WERI-Rb-1 (cell line): ENCODE results near the gene TPPP2.

Source experiments
- DNase-seq: peaks from one replicate; pipeline ENCODE4 v3.0.0-alpha.2; 2020
- H3K27ac ChIP-seq: fragments of 250-450 bp; sonication (Bioruptor Pico); 2 replicates; pipeline ENCODE4 v1.5.1; 2020; ENCODE audit warnings: mild to moderate bottlenecking, moderate library complexity
- H3K27me3 ChIP-seq: fragments of 250-450 bp; sonication (Bioruptor Pico); 2 replicates; pipeline ENCODE4 v1.5.1; 2021; ENCODE audit warnings: mild to moderate bottlenecking, low read depth, moderate library complexity; ENCODE audit not compliant: insufficient read depth, severe bottlenecking
- H3K36me3 ChIP-seq: fragments of 250-450 bp; sonication (Bioruptor Pico); 2 replicates; pipeline ENCODE4 v1.5.1; 2020; ENCODE audit warnings: mild to moderate bottlenecking, moderate library complexity
- H3K4me3 ChIP-seq: 2 replicates; pipeline ENCODE4 v1.5.1; 2011; ENCODE audit warnings: low read depth, mild to moderate bottlenecking, control low read depth, low read length
- H3K9me3 ChIP-seq: fragments of 250-450 bp; sonication (Bioruptor Pico); 2 replicates; pipeline ENCODE4 v1.5.1; 2021; ENCODE audit warnings: mild to moderate bottlenecking, moderate library complexity; ENCODE audit not compliant: severe bottlenecking
- TF ChIP-seq, protein P1 (sequence below): IDR thresholded peaks from 2 replicates; pipeline ENCODE4 v1.5.1; 2011; ENCODE audit warnings: low read depth, mild to moderate bottlenecking, control low read depth, inconsistent platforms, low read length

Gene TPPP2

DNA sequence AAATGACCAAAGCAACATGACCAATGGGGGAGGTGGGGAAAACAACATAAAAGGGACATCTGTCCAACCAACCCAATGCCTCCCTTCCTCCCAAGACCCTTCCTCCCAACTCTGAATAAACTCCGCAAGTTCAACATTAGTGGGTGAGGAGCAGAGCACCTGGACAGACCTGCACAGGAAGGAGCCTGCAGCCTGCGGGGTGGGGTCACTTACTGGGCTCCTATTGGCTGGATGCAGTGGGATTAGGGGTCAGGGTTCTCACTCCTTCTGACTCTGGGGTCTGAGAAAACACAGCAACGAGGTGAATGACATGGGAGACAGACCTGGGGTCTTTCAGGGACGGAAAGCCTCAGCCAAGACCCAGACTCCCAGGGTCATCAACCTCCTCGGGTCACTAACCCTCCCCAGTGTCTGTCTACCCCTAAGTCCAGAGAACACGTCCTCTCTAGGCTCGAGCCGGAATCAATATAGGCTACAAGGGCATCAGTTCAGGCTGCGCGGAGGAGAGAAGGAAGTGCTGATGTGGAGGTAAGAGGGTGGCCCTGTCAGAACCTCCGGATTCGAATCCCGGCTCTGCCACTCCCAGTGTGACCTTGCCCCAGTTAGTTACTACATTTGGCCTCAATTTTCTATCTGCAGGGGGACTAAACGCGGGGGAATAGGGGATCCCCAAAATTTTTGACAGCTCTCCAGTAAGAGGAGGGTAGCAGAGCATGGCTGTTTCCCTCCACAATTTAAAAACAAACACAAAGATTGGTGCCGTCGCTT, 6.0 kb upstream of the TPPP2 start:
- Histone ChIP-seq H3K9me3 (no peaks in the 10 kb centered on the region), H3K27me3 (no peaks in the 10 kb centered on the region), H3K36me3 (peaks cover 10% of the 10 kb centered on the region; the same call in 1 of the 2 replicates), H3K27ac (peak overlapping the region; percentile 78), H3K4me3 (peak overlapping the region; percentile 83)
- no peak for DNase-seq
- TF ChIP-seq, protein P1, sequence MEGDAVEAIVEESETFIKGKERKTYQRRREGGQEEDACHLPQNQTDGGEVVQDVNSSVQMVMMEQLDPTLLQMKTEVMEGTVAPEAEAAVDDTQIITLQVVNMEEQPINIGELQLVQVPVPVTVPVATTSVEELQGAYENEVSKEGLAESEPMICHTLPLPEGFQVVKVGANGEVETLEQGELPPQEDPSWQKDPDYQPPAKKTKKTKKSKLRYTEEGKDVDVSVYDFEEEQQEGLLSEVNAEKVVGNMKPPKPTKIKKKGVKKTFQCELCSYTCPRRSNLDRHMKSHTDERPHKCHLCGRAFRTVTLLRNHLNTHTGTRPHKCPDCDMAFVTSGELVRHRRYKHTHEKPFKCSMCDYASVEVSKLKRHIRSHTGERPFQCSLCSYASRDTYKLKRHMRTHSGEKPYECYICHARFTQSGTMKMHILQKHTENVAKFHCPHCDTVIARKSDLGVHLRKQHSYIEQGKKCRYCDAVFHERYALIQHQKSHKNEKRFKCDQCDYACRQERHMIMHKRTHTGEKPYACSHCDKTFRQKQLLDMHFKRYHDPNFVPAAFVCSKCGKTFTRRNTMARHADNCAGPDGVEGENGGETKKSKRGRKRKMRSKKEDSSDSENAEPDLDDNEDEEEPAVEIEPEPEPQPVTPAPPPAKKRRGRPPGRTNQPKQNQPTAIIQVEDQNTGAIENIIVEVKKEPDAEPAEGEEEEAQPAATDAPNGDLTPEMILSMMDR = no peak

DNA sequence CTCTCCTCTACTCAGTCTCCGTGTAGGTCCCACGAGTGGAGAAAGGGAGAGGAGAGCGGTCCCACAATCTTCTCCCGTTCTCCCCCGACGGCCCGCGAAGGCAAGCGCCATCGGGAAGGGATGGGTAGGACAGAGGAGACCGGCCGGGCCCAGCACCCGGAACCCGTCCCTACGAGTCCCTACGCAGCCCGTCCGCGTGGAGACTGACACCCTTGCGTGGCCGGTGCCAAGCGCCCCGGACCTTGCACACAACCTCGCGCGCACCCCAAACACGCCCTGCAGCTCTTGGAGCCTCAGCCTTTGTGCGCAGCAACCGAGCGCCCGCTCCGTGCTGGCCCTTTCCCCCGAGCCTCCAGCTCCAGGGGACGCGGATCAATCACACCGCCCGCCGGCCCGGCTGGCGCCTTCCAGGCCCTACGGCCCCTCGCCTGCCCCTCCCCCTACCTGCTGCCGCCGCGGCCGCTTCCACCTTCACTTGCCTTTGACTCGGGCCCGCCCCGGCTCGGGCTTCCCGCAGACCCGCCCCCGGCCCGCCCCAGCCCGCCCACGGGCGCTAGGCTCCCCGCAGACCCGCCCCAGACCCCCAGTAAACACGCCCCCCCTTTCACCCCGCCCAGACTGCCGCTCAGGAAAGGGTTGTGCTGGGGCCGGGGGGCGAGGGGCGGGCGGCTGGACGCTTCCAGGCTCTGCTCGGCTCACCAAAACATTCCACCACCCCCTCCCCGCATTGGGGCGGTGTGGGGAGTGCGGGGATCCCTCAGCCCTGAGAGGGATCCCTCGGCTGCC, 5.2 kb upstream of the TPPP2 start, which contains the start of gene NDRG2:
Gene NDRG2, minus strand, starts transcription at position 477 of the 786 bp plus-strand sequence. CDS start 1,746 bp downstream, outside the sequence.
- DNase-seq = peak; percentile 91
- Histone ChIP-seq H3K27ac (peak within 1 kb of the TSS; percentile 78), H3K27me3 (no peaks in the 10 kb centered on the region), H3K36me3 (peaks cover 10% of the 10 kb centered on the region; the same call in 1 of the 2 replicates), H3K9me3 (no peaks in the 10 kb centered on the region), H3K4me3 (peak within 1 kb of the TSS; percentile 83)
- TF ChIP-seq, protein P1 = no peak

DNA sequence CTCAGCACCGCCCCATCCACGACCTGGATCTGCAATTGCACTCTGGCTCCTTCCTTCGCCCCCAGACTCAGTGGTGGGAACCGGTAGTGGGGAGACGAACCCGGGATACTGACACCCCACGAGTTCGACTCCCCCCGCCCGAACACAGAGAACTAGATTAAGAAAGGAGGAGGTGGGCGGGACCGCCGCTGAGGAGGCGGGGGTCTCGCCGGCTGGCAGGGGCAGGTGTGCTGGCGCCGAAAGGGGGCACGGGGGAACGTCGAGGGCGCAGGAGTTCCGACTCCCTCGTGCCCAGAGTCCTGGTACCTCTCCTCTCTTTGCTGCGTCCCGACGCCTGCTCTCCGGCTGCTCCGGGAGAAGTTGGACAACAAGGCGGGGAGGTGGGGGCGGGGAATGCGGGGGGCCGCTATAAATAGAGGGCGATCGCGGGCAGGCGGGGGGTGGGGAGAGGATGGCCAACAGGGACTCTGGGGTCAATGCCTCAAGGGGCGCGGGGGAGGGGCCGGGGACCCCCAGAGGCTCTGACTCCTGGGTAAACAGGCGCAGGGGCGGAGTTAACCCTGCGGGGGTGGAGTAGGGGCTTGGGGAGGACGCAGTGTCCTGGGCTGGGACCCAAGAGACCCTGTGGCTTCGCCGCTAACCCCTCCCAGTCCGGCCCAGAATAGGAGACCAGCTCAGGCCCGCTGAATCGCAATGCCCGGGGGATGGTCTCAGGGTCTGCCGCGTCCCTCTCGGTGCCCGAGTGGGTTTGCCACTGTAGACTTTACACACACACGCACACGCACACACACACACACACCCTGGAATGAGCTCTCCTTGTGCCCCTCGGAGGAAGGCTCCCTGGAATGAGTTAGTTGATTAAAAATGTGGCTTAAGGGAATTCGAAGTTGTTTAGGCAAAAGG, 4.4 kb upstream of the TPPP2 start:
- DNase-seq = no peak

DNA sequence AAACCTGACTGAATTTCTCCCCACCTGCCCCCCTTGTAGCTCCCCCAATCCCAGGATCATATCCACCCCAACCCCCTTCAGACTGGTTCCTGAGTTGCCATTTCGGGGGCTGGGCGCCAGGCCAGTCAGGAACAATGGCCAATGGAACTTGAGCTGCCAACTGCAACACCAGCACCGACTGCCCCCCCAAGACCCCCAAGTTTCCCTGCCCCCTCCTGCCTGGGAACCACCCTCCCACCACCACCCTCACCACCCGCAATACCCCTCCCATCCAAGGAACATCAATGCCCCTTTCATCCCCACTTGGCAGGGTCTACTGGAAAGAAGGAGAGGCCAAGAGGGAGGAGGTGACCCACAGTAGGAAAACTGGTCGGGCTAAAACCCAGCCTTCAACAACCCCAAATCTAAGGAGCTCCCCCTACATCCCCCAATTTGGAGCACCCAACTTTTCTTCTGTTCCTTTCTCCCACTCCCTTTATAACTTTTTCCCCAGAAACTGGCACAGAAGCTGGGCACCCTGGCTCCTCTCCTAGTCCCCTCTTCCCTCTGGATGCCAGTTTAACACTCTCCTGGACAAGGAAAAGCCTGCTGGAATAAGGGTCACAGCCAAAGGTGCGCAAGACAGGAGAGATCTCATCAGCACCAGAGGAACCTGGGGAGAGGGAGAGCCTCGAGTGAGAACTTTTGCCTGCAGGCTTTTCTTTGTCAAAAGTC, 3.6 kb upstream of the TPPP2 start:
- no peak overlapping the region for H3K27ac ChIP-seq
- DNase-seq = no peak
- no peaks in the 10 kb centered on the region for H3K9me3 ChIP-seq
- H3K36me3 ChIP-seq = peaks cover 2% of the 10 kb centered on the region; the same call in 1 of the 2 replicates
- H3K4me3 ChIP-seq = no peak overlapping the region
- no peaks in the 10 kb centered on the region for H3K27me3 ChIP-seq
- TF ChIP-seq, protein P1 = no peak

More for the DNA sequence above, 4.4 kb upstream of the TPPP2 start:
- Histone ChIP-seq H3K27me3 (no peaks in the 10 kb centered on the region), H3K9me3 (no peaks in the 10 kb centered on the region), H3K27ac (peak overlapping the region; percentile 47), H3K4me3 (peak overlapping the region; percentile 83), H3K36me3 (peaks cover 6% of the 10 kb centered on the region; the same call in 1 of the 2 replicates)
- TF ChIP-seq, protein P1 = no peak

DNA sequence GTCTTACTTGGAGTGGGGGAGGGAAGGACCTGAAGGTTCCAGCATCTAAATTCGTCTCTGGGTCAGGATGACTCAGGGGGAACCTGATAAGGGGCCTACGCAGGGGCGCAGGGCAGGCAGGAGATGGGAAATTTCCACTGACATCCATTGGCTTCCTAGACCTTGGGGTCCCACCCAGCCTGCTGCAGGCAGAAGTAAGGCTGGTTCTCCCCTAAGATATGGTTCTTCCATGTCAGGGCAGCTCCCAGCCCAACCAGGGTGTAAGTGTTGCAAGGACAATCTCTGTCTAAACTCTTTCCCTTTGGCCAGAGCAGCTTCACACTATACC, 3.1 kb upstream of the TPPP2 start:
- Histone ChIP-seq H3K4me3 (no peak overlapping the region), H3K27ac (no peak overlapping the region), H3K9me3 (no peaks in the 10 kb centered on the region), H3K36me3 (no peaks in the 10 kb centered on the region), H3K27me3 (no peaks in the 10 kb centered on the region)
- TF ChIP-seq, protein P1 = no peak
- DNase-seq = no peak
